Choroid plexus epithelial cell (primary cell): Measurements from ENCODE around the gene VAT1.

Source experiments
- DNase-seq: peaks from one replicate; pipeline ENCODE4 v3.0.0-alpha.2; 2010; ENCODE audit warnings: low read depth
- H3K4me3 ChIP-seq: 2 replicates; pipeline ENCODE4 v1.5.1; 2011; ENCODE audit warnings: low read depth, mild to moderate bottlenecking, control low read depth, low read length, moderate library complexity
- CTCF ChIP-seq: conservative IDR thresholded peaks from 2 replicates; pipeline ENCODE4 v1.5.1; 2011; ENCODE audit warnings: low read depth, mild to moderate bottlenecking, control low read depth, inconsistent platforms, low read length, moderate library complexity

The VAT1 gene

GRCh38 chr17:42967925-42968324 is 54.3 kb downstream of the VAT1 start:
- H3K4me3 ChIP-seq = no peak overlapping the region
- no peak for DNase-seq
- no peak for TF ChIP-seq CTCF
